GM20000 (cell line): ENCODE results near the gene FUCA2.
"Not testable (repeated sequence)": the region's sequence is repeated elsewhere in the genome, so short reads cannot be mapped to it uniquely, and the experiment has no call there.

Experiments
- DNase-seq: peaks from one replicate; pipeline ENCODE4 v3.0.0; 2012; ENCODE audit warnings: low spot score
- CTCF ChIP-seq: IDR thresholded peaks from 2 replicates; pipeline ENCODE4 v1.5.1; 2012; ENCODE audit warnings: mild to moderate bottlenecking, control low read depth; ENCODE audit errors: extremely low read depth, missing control alignments

Gene FUCA2

GRCh38 chr6:143517447-143517773, 5.9 kb upstream of the FUCA2 start:
- DNase-seq: no peak
- TF ChIP-seq CTCF: no peak

GRCh38 chr6:143516690-143517446, 5.3 kb upstream of the FUCA2 start:
- no peak for TF ChIP-seq CTCF
- DNase-seq: no peak

- no peak for TF ChIP-seq CTCF
- no peak for DNase-seq
Observed at GRCh38 chr6:143515766-143516355, 4.3 kb upstream of the FUCA2 start.

GRCh38 chr6:143515061-143515760, 3.7 kb upstream of the FUCA2 start:
- no peak for DNase-seq
- TF ChIP-seq CTCF: no peak

- peak; percentile 75 for TF ChIP-seq CTCF
- peak; percentile 72 for DNase-seq
Observed at GRCh38 chr6:143513410-143513809, 1.9 kb upstream of the FUCA2 start.

GRCh38 chr6:143510326-143510725, 1.2 kb downstream of the FUCA2 start:
- DNase-seq: not testable (repeated sequence)

GRCh38 chr6:143507358-143508145, 4.0 kb downstream of the FUCA2 start:
- DNase-seq: no peak
- no peak for TF ChIP-seq CTCF
